ENCODE results near the gene TNXB. TPM values are rescaled to one million over a fixed set of nuclear protein-coding genes. Genes with fewer than 3 reads are reported as not detected.

TNXB gene
- total and polyA plus RNA-seq, 8 donors = 10.0 to 78.4 (median 17.2) TPM

- Histone ChIP-seq H3K36me3 (no peaks in the 10 kb centered on the region), H3K4me3 (no peak overlapping the region), H3K27ac (no peak overlapping the region), H3K9me3 (no peaks in the 10 kb centered on the region), H3K4me1 (no peaks in the 10 kb centered on the region), H3K27me3 (peaks cover 0 to 36% of the 10 kb centered on the region in 2 donors)
- intact Hi-C loops (cut with DNase I) = no loop called here
- DNase-seq = no peak
- no peak for ATAC-seq
- no peak for TF ChIP-seq CTCF (IDR thresholded peaks at IDR 0.05)
These were observed 30.5 kb upstream of the TNXB start for GRCh38 chr6:32139590-32139989.

GRCh38 chr6:32137454-32137853 is 28.3 kb upstream of the TNXB start:
- H3K4me1 ChIP-seq = no peaks in the 10 kb centered on the region
- no peak overlapping the region for H3K4me3 ChIP-seq
- no peaks in the 10 kb centered on the region for H3K9me3 ChIP-seq
- intact Hi-C loops (cut with DNase I) = no loop called here
- no peak for ATAC-seq
- H3K36me3 ChIP-seq = no peaks in the 10 kb centered on the region
- no peak overlapping the region for H3K27ac ChIP-seq
- H3K27me3 ChIP-seq = peaks cover 0 to 28% of the 10 kb centered on the region in 2 donors
- TF ChIP-seq CTCF (IDR thresholded peaks at IDR 0.05) = no peak
- DNase-seq = no peak

- no peak overlapping the region for H3K4me3 ChIP-seq
- peaks cover 0 to 11% of the 10 kb centered on the region in 2 donors for H3K27me3 ChIP-seq
- no peaks in the 10 kb centered on the region for H3K36me3 ChIP-seq
- H3K9me3 ChIP-seq = no peaks in the 10 kb centered on the region
- H3K27ac ChIP-seq = no peak overlapping the region
- ATAC-seq = no peak
- no peak for TF ChIP-seq CTCF (IDR thresholded peaks at IDR 0.05)
- peaks cover 9 to 13% of the 10 kb centered on the region in 2 donors for H3K4me1 ChIP-seq
- intact Hi-C loops (cut with DNase I) = no loop called here
- DNase-seq = no peak
These were observed 24.6 kb upstream of the TNXB start for GRCh38 chr6:32133786-32134185.

- Histone ChIP-seq H3K27ac (no peak overlapping the region), H3K27me3 (peaks cover 0 to 5% of the 10 kb centered on the region in 2 donors), H3K4me1 (peaks cover 17 to 22% of the 10 kb centered on the region in 2 donors), H3K9me3 (no peaks in the 10 kb centered on the region), H3K36me3 (no peaks in the 10 kb centered on the region), H3K4me3 (no peak overlapping the region)
- intact Hi-C loops (cut with DNase I) = no loop called here
- ATAC-seq (no peak), DNase-seq (no peak)
- TF ChIP-seq CTCF (IDR thresholded peaks at IDR 0.05) = no peak
These were observed 23.0 kb upstream of the TNXB start for GRCh38 chr6:32132110-32132509.

- ATAC-seq (no peak), DNase-seq (no peak)
- intact Hi-C loops (cut with DNase I) = no loop called here
- Histone ChIP-seq H3K27me3 (peaks cover 0 to 5% of the 10 kb centered on the region in 2 donors), H3K4me1 (peaks cover 22 to 29% of the 10 kb centered on the region in 2 donors), H3K4me3 (no peak overlapping the region), H3K27ac (no peak overlapping the region), H3K9me3 (no peaks in the 10 kb centered on the region), H3K36me3 (peaks cover 0 to 1% of the 10 kb centered on the region in 2 donors)
- no peak for TF ChIP-seq CTCF (IDR thresholded peaks at IDR 0.05)
These were observed 22.4 kb upstream of the TNXB start for GRCh38 chr6:32131439-32131948.

Data from left lung (tissue), 10 donors.